ENCODE measurements around the gene KIF11.
"Not testable (repeated sequence)": the region's sequence is repeated elsewhere in the genome, so short reads cannot be mapped to it uniquely, and the experiment has no call there.

Gene KIF11

DNA sequence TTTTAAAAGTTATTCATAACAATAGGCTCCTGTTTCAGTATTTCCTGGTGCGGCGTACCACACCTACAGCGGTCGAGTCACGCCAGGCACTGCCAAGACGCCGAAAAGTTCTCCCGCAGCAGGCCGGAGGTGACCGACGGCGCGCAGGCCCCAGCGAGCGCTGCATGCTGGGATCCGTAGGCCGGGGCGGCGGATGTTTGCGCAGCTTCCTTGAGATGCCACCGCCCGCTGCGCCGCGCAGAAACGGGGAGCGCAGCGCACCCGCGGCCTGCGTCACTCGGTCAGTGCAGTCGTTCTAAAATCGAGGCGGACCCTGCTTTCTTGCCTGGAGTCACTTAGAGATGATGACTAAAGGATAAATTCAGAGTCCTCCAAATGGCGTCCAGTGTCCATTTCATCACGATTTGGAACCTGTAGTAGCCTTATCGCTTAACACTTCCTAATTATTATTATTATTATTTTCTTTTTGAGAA is 1.3 kb upstream of the KIF11 start:
- DNase-seq: peak; percentile 89 to 91

DNA sequence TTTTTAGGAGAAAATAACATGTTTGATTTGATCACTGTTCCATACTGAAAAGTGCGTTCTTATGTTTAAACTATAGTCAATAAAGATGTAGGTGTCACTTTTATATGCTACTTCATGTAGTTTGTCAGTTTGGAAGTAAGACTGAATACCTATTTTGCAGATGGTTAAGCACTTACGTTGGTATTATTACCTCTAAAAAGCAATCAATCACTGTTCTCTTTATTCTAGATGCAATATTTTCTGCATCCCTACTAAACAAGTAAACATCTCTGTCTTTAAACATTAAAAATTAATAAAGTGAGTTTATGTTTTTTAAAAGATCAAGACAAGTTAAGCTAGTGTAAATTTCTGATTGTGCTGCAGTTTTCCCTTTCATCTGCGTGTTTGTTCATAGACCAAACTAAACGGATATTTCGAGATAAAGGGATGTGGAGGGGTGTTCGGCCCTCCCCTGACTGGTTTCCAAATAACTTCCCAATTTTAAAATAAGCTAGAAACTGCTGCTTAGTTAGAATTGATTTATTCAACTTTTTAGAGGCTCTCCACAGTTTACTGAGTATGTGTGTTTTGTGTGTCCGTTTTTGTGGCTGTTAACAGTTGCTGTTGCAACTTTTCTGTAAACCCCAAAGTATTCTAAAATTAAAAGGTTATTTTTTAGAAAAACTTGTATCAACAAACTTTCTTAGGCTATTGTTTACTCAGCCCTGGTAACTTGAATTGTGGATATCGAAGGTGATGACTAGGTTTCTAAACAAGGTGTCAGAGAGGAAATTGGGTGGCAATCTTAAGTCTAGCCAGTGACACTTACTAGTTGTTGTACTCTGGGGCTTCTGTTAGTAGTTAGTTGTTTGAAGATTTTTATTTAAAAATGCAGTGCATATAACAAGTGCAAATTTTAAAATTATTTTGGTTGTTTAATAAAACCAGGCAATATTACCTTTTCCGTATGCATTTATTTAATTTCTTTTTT is 974 bp downstream of the KIF11 start:
- no peak for DNase-seq

DNA sequence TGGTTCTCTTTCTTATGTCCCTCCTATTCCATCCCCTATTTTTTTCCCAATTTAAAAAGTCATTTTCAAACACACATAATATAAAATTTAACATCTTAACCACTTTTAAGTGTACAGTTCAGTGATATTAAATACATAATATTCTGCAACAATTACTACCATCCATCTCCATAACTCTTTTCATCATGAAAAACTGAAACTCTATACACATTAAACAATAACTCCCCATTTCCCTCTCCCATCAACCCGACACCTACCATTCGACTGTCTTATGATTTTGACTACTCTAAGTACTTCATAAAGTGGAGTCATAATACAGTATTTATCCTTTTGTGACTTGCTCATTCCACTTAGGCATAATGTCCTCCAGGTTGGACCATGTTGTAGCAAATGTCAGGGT is 2.6 kb downstream of the KIF11 start:
- no peak for DNase-seq

GRCh38 chr10:92598321-92598720 is 5.4 kb downstream of the KIF11 start:
- no peak for DNase-seq

- no peak for DNase-seq
These were observed 11.9 kb downstream of the KIF11 start for GRCh38 chr10:92604841-92605240.

- no peak for DNase-seq
These were observed 22.6 kb downstream of the KIF11 start for GRCh38 chr10:92615515-92615914.

GRCh38 chr10:92619368-92619767 is 26.4 kb downstream of the KIF11 start:
- DNase-seq: no peak

DNA sequence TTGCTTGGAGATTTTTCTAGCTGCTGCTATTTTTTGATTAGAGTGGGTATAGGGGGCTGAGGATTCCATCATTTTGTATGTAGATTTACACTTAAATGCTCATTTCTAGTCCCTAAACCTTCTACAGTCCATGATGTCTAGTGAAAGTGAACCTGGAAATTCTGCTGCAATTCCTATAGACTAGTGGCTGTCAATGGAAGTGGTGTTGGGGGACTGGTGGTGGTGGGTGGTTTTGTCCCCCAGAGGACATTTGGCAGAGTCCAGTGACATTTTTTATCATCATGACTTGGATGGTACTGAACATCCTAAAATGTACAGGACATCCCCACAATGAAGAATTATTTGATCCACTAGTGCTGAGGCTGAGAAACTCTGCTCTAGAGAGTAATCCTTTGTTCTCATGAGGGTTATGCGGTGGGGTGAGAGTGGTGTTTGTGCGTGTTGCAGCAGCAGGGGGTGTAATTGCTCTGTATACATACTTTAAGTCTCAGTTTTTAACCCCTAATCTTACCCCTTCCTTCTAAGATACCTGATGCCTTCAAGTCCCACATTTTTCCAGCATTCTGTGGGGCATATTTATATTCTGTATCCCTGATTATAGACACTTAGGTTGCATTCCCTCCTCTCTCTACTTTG is 35.0 kb downstream of the KIF11 start:
- no peak for DNase-seq

- no peak for DNase-seq
These were observed 37.0 kb downstream of the KIF11 start for GRCh38 chr10:92629945-92630344.

DNA sequence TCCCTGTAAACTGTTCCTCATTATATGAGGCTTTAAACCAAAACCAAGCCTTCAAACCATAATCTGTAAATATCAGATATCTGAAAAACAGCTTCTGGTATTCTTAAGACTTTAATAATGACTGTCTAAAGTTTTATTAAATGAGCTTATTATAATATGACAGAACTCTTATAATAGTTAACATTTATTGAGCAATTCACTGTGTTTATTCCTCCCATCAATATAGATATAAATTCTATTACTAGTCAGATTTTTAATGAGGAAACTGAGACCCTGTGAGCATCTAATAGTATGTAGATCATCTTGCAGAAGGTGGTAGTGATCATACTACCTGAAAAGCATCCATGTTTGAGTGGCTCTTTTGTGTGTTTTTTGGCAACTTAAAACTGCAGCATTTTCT is 45.1 kb downstream of the KIF11 start:
- no peak for DNase-seq

- no peak for DNase-seq
These were observed 47.2 kb downstream of the KIF11 start for GRCh38 chr10:92640107-92640506.

- no peak for DNase-seq
These were observed 48.6 kb downstream of the KIF11 start for GRCh38 chr10:92641492-92641891.

DNA sequence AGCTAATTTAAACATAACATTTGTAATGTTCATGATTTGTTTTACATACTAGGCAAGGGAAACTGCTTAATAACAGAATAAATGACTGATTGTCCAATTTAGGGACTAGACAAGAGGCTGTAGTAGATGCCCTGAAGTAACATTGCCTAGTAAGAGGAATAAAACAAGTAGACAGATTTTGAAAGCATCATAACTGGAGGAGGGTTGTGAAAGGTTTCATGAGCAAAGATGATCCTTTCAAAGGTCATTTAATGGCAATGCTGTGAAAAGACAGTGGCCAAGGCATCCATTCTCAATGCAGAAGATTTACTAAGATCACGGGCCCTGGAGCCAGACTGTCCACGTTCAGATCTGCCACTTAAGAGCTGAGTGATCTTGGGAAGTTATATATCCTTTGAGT is 52.0 kb downstream of the KIF11 start:
- DNase-seq: no peak

GRCh38 chr10:92650864-92651263 is 57.9 kb downstream of the KIF11 start:
- not testable (repeated sequence) for DNase-seq

DNA sequence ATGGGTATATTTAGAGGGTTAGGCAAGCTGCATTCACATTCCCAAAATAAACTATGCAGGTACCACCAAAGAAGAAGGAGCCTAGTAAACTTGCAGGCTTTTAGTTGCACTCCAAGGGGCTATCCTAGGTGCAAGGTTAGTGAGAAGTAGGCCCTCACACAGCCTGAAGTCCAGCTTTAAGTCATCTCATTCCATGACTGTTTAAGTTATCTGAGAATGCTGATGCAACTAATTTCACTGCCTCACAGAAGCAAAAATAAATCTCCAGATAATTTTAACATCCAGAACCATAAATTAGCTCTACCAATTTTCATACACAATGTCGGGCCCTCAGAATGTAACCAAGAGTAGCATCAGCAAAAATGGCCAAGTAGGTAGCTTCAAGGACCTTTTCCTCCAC is 62.5 kb downstream of the KIF11 start:
- no peak for DNase-seq

GRCh38 chr10:92656266-92656961 is 63.5 kb downstream of the KIF11 start:
- DNase-seq: no peak

- no peak for DNase-seq
These were observed 64.1 kb downstream of the KIF11 start for GRCh38 chr10:92657024-92657423.

GRCh38 chr10:92662848-92663247 is 69.9 kb downstream of the KIF11 start:
- no peak for DNase-seq

- DNase-seq: no peak
These were observed 71.4 kb downstream of the KIF11 start for GRCh38 chr10:92664322-92664721.

DNA sequence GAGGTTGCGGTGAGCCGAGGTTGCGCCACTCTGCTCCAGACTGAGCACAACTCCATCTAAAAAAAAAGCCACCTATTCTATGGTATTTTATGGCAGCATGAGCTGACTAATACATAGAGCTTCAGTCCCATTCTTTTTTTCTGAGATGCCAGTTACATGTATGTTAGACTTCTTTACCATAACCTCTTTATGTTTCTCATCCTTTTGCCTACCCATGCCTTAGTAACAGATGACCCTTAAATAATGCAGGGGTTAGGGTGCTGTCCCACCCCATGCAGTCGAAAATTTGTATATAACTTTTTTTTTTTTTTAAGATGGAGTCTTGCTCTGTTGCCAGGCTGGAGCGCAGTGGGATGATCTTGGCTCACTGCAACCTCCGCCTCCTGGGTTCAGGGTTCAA is 74.1 kb downstream of the KIF11 start:
- DNase-seq: no peak

- no peak for DNase-seq
These were observed 84.8 kb downstream of the KIF11 start for GRCh38 chr10:92677708-92678107.

DNA sequence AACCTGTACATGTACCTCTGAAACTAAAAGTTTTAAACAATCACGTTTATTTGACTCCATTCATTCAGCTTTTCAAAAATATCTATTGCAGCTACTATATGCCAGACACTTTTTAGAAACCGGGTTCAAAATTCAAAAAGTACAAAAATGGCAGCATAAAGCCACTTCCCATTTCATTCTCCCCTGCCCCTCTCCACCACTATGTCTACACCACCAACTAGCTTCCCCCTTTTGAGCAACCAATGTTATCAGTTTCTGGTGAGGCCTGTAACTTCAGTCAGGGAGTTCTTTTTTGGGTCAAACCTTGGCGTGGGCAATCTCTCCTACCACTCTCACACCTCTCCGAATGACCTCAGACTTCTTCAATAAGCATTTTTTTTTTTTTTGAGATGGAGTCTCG is 85.3 kb downstream of the KIF11 start:
- no peak for DNase-seq

- DNase-seq: no peak
These were observed 88.4 kb downstream of the KIF11 start for GRCh38 chr10:92681306-92681834.
